ENCODE measurements around the gene PHLDB1. TPM values are rescaled to one million over a fixed set of nuclear protein-coding genes. Genes with fewer than 3 reads are reported as not detected.

The PHLDB1 gene
- total RNA-seq, 1 donor from 2014 or later = 2.2 TPM

GRCh38 chr11:118697346-118697745 lies 89.9 kb downstream of the PHLDB1 start:
- Mint-ChIP-seq H3K36me3 (ENCODE audit: low read depth) (peaks cover 4% of the 10 kb centered on the region), H3K27me3 (ENCODE audit: low read depth) (peaks cover 2% of the 10 kb centered on the region), H3K4me3 (ENCODE audit: low read depth) (no peak overlapping the region), H3K4me1 (ENCODE audit: low read depth) (peaks cover 15% of the 10 kb centered on the region), H3K9me3 (peaks cover 5% of the 10 kb centered on the region), H3K27ac (no peak overlapping the region)
- DNase-seq (ENCODE audit: low spot score) = no peak
- intact Hi-C loops (cut with micrococcal nuclease) = no loop called here

- peaks cover 5% of the 10 kb centered on the region for H3K9me3 Mint-ChIP-seq
- no peak overlapping the region for H3K27ac Mint-ChIP-seq
- peaks cover 4% of the 10 kb centered on the region for H3K36me3 Mint-ChIP-seq (ENCODE audit: low read depth)
- no peak overlapping the region for H3K4me3 Mint-ChIP-seq (ENCODE audit: low read depth)
- H3K27me3 Mint-ChIP-seq (ENCODE audit: low read depth) = peaks cover 2% of the 10 kb centered on the region
- peaks cover 10% of the 10 kb centered on the region for H3K4me1 Mint-ChIP-seq (ENCODE audit: low read depth)
- intact Hi-C loops (cut with micrococcal nuclease) = no loop called here
- no peak for DNase-seq (ENCODE audit: low spot score)
Measured at GRCh38 chr11:118699506-118700220, 92.2 kb downstream of the PHLDB1 start.

GRCh38 chr11:118703563-118704106 lies 96.2 kb downstream of the PHLDB1 start:
- Mint-ChIP-seq H3K27me3 (ENCODE audit: low read depth) (peaks cover 9% of the 10 kb centered on the region), H3K27ac (no peak overlapping the region), H3K4me3 (ENCODE audit: low read depth) (no peak overlapping the region), H3K9me3 (peaks cover 5% of the 10 kb centered on the region), H3K4me1 (ENCODE audit: low read depth) (peaks cover 14% of the 10 kb centered on the region), H3K36me3 (ENCODE audit: low read depth) (peaks cover 4% of the 10 kb centered on the region)
- no peak for DNase-seq (ENCODE audit: low spot score)
- intact Hi-C loops (cut with micrococcal nuclease) = no loop called here

DNA sequence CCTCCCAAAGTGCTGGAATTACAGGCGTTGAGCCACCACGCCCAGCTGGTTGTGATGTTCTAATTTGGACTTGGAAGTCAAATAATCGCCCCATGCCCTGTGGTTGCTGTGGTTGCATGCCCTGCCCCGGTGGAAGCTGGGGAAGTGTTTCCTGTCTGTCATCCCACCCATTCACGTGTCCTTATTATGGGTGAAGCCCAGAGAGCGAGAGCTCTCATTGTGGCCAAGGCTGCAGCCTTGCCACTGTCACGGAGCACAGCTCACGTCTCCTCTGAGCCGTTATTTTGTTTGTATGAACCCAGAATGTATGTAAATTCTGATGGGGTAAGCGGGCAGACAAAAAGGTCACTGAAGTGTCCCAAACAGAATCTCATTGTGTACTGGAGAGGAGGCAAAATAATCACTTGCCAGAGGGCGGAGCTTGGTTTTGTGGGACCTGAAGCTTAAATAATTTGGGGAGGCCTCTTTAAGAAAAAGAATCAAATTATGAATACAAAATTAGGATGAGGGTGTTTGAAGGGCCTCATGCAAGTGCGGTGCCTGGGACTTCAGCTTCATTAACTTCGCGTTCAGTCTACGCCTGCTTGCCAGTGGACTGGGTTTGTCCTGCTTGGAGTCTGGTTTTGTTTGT lies 97.8 kb downstream of the PHLDB1 start:
- intact Hi-C loops (cut with micrococcal nuclease) = no loop called here
- Mint-ChIP-seq H3K27ac (no peak overlapping the region), H3K4me1 (ENCODE audit: low read depth) (peaks cover 8% of the 10 kb centered on the region), H3K4me3 (ENCODE audit: low read depth) (no peak overlapping the region), H3K36me3 (ENCODE audit: low read depth) (peaks cover 3% of the 10 kb centered on the region), H3K27me3 (ENCODE audit: low read depth) (peaks cover 8% of the 10 kb centered on the region), H3K9me3 (peaks cover 4% of the 10 kb centered on the region)
- no peak for DNase-seq (ENCODE audit: low spot score)

- H3K9me3 Mint-ChIP-seq = no peaks in the 10 kb centered on the region
- no peaks in the 10 kb centered on the region for H3K36me3 Mint-ChIP-seq (ENCODE audit: low read depth)
- no peak for DNase-seq (ENCODE audit: low spot score)
- intact Hi-C loops (cut with micrococcal nuclease) = no loop called here
- no peak overlapping the region for H3K27ac Mint-ChIP-seq
- H3K4me1 Mint-ChIP-seq (ENCODE audit: low read depth) = peaks cover 8% of the 10 kb centered on the region
- H3K4me3 Mint-ChIP-seq (ENCODE audit: low read depth) = no peak overlapping the region
- H3K27me3 Mint-ChIP-seq (ENCODE audit: low read depth) = peaks cover 8% of the 10 kb centered on the region
Measured at GRCh38 chr11:118705791-118706545, 98.6 kb downstream of the PHLDB1 start.

- Mint-ChIP-seq H3K27me3 (ENCODE audit: low read depth) (peaks cover 8% of the 10 kb centered on the region), H3K4me1 (ENCODE audit: low read depth) (peaks cover 8% of the 10 kb centered on the region), H3K27ac (no peak overlapping the region), H3K9me3 (no peaks in the 10 kb centered on the region), H3K4me3 (ENCODE audit: low read depth) (no peak overlapping the region), H3K36me3 (ENCODE audit: low read depth) (no peaks in the 10 kb centered on the region)
- no peak for DNase-seq (ENCODE audit: low spot score)
- intact Hi-C loops (cut with micrococcal nuclease) = no loop called here
Measured at GRCh38 chr11:118706546-118706825, 99.1 kb downstream of the PHLDB1 start.

Other genes with a start within 250 kb of the PHLDB1 start
- gene UBE4A, start 248.0 kb upstream of the PHLDB1 start, total RNA-seq = 41.2 and 44.1 TPM in 2 replicates
- gene ATP5MG, start 206.0 kb upstream of the PHLDB1 start, total RNA-seq = 237 and 266 TPM in 2 replicates
- 61.6 and 64.2 TPM in 2 replicates for gene KMT2A, start 171.1 kb upstream of the PHLDB1 start, total RNA-seq
- gene TTC36, start 80.1 kb upstream of the PHLDB1 start, total RNA-seq = 0.39 and 0.78 TPM in 2 replicates
- 9.5 and 10.1 TPM in 2 replicates for gene TMEM25, start 76.4 kb upstream of the PHLDB1 start, total RNA-seq
- 14.2 and 15.4 TPM in 2 replicates for gene IFT46, start 41.7 kb upstream of the PHLDB1 start, total RNA-seq
- 132 and 133 TPM in 2 replicates for gene ARCN1, start 35.2 kb upstream of the PHLDB1 start, total RNA-seq
- gene TREH, start 72.0 kb downstream of the PHLDB1 start, total RNA-seq = not detected in 2 replicates
- 132 and 135 TPM in 2 replicates for gene DDX6, start 183.5 kb downstream of the PHLDB1 start, total RNA-seq